Adipocyte (in vitro differentiated cells): ENCODE measurements around the gene BACH2.
A peak's percentile ranks its signal among the peaks of the same experiment; 100 is the strongest.

ENCODE experiments used
- DNase-seq: peaks from one replicate; pipeline ENCODE4 v3.0.0-alpha.2; 2015; ENCODE audit warnings: low read depth
- H3K27me3 ChIP-seq: replicated peaks from 2 replicates; pipeline ENCODE4 v1.7.0; 2013; ENCODE audit warnings: mild to moderate bottlenecking, low read length, moderate library complexity; ENCODE audit not compliant: control insufficient read depth, insufficient read depth
- H3K36me3 ChIP-seq: 2 replicates; pipeline ENCODE4 v1.7.0; 2013; ENCODE audit warnings: low read length, mild to moderate bottlenecking, moderate library complexity; ENCODE audit not compliant: control insufficient read depth, insufficient read depth, severe bottlenecking
- H3K4me1 ChIP-seq: 2 replicates; pipeline ENCODE4 v1.7.0; 2013; ENCODE audit warnings: mild to moderate bottlenecking, low read length, moderate library complexity; ENCODE audit not compliant: control insufficient read depth, insufficient read depth
- H3K4me3 ChIP-seq: 2 replicates; pipeline ENCODE4 v1.7.0; 2013; ENCODE audit warnings: mild to moderate bottlenecking, low read length, moderate library complexity
- H3K9ac ChIP-seq: 2 replicates; pipeline ENCODE4 v1.7.0; 2013; ENCODE audit warnings: mild to moderate bottlenecking, low read length, moderate library complexity
- H3K9me3 ChIP-seq: 2 replicates; pipeline ENCODE4 v1.7.0; 2013; ENCODE audit warnings: mild to moderate bottlenecking, low read length, moderate library complexity; ENCODE audit not compliant: control insufficient read depth

The BACH2 gene

GRCh38 chr6:90003069-90003795, 293.4 kb downstream of the BACH2 start:
- no peak overlapping the region for H3K9ac ChIP-seq
- H3K4me1 ChIP-seq = peaks cover 45% of the 10 kb centered on the region
- H3K36me3 ChIP-seq = no peaks in the 10 kb centered on the region
- H3K9me3 ChIP-seq = no peaks in the 10 kb centered on the region
- no peaks in the 10 kb centered on the region for H3K27me3 ChIP-seq
- DNase-seq = no peak
- peak overlapping the region; percentile 48 for H3K4me3 ChIP-seq

DNA sequence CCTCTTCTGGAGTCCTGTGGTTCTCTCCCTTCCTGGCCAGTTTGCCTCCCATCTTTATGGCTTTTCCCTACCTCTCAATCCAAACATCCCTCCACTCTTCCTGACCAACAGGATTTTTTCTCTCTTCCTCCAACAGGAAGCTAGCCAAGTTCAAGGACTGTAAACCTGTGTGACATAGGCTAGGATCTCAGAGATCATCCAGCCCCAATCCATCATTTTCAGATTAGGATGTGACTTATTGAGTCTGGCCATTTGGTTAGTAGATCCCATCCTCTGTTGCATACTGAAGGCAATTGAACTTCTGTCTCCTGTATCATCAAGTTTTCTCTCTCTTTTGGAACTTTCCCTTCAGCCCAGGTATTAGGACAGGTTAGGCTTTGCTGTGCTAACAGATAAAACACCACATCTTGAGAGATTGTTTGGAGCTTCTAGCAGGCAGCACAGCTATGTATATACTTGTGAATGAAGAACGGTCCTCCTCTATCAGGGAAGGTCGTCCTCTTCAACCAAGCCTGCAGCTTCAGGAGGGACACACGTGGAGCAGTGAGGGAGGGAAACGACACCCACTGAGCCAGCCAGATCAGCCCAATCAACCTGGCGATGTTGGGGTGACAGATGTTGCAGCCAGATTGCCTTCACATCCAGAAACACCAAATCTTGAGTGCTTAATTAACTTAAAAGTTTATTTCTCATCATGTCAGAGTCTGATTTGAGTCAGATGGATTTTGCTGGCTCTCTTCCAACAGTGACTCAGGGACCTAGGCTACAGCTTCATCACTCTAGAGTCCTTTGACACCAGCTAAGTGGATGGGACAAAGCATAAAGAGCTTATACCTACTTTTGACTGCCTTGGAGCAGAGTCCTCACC, 295.5 kb downstream of the BACH2 start:
- no peaks in the 10 kb centered on the region for H3K9me3 ChIP-seq
- H3K27me3 ChIP-seq = no peaks in the 10 kb centered on the region
- no peak for DNase-seq
- no peak overlapping the region for H3K4me3 ChIP-seq
- H3K4me1 ChIP-seq = peaks cover 53% of the 10 kb centered on the region
- no peak overlapping the region for H3K9ac ChIP-seq
- no peaks in the 10 kb centered on the region for H3K36me3 ChIP-seq

- DNase-seq = no peak
- no peak overlapping the region for H3K9ac ChIP-seq
- no peaks in the 10 kb centered on the region for H3K27me3 ChIP-seq
- peaks cover 48% of the 10 kb centered on the region for H3K4me1 ChIP-seq
- no peaks in the 10 kb centered on the region for H3K9me3 ChIP-seq
- H3K36me3 ChIP-seq = no peaks in the 10 kb centered on the region
- H3K4me3 ChIP-seq = no peak overlapping the region
These were observed 296.5 kb downstream of the BACH2 start for GRCh38 chr6:89999945-90000825.

DNA sequence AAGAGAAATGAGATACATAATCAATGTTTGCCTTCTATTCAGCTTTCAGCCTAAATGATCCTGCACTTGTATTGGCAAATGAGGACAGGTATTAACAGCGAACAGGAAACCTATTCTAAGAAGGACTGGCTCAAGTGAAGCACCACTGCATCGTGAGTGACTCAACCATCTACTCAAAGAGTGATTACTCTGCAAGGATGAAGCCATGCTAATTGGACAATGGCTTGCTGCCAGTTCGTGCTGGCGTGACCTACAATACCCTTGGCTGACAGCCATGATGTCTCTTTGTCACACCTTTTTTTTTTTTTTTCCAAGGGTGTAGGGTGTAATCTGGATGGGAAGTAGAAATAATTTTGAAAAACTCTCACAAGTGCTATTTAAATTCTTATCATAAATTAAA, 297.5 kb downstream of the BACH2 start:
- no peak overlapping the region for H3K4me3 ChIP-seq
- no peaks in the 10 kb centered on the region for H3K9me3 ChIP-seq
- DNase-seq = no peak
- no peaks in the 10 kb centered on the region for H3K36me3 ChIP-seq
- no peak overlapping the region for H3K9ac ChIP-seq
- H3K4me1 ChIP-seq = peaks cover 38% of the 10 kb centered on the region
- H3K27me3 ChIP-seq = no peaks in the 10 kb centered on the region

DNA sequence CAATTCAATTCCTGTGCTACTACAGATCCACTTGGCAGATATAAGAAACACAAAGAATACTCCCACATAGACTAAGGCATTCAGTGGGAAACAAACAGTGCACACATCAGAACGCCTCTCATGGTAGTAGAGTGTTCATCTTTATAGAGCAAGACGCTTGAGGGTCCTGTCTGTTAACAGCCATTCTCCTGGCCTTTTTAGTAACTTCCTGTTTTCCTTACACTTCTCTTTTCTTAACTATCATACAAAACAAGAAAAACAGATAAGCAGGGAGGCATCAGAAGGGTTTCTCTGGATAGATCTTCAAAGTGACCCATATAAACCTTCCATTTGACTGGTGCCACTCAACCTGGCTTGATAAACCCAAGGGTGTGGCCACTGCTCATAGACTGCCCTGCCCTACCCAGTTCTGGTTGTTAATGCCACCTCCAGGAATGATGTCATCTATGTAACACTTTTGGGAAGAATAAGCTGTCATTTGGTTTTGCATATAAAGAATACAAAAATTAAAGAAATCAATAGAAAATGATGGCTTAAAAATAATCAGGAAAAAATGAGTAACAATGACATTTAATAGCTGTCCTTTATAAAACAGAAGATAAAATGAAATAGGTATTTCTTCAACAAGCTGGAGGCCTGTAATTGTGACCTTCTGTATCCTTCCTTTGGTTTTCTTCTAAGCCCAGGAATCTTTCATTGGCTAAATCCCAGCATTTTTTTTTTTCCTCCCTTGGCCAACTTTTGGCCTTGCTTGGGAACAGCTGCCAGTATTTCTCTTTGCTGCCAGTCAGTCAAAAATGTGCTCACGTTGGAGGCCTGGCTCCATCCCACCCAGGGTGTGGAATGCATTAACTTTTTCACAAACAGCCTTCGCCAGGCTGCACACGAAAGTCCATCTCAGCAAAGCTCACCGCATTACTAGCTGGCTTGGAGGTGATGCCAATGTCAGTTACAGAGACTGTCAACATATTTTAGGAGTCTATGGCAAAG, 298.9 kb downstream of the BACH2 start:
- DNase-seq = peak; percentile 25
- Histone ChIP-seq H3K9ac (no peak overlapping the region), H3K36me3 (no peaks in the 10 kb centered on the region), H3K4me1 (peaks cover 28% of the 10 kb centered on the region), H3K9me3 (no peaks in the 10 kb centered on the region), H3K27me3 (no peaks in the 10 kb centered on the region), H3K4me3 (no peak overlapping the region)

DNA sequence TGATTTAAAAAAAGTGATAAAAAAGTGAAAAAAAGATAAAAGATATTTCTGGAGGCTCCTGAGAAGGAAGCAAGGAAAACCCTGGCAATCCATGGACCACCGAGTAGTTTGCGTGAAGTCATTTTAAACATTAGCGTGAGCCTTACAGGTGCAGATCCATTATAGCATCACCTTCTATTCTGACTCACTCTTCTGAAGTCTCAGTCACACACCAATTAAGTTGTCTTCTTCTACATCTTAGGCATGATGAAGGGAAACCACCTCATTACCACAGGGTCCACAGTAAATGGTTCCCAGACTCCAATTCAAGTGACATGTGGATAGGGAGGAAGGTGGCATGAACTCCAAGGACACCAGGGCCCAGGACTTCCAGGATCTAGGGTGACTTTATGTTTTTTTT, 303.2 kb downstream of the BACH2 start:
- H3K9me3 ChIP-seq = no peaks in the 10 kb centered on the region

GRCh38 chr6:89992818-89993217, 303.8 kb downstream of the BACH2 start:
- H3K9ac ChIP-seq = no peak overlapping the region
- no peaks in the 10 kb centered on the region for H3K36me3 ChIP-seq
- no peak for DNase-seq
- H3K27me3 ChIP-seq = no peaks in the 10 kb centered on the region
- H3K4me1 ChIP-seq = peaks cover 18% of the 10 kb centered on the region
- no peaks in the 10 kb centered on the region for H3K9me3 ChIP-seq
- no peak overlapping the region for H3K4me3 ChIP-seq

More for the DNA sequence above, 303.2 kb downstream of the BACH2 start:
- Histone ChIP-seq H3K9ac (no peak overlapping the region), H3K4me3 (no peak overlapping the region), H3K4me1 (peaks cover 23% of the 10 kb centered on the region), H3K27me3 (no peaks in the 10 kb centered on the region), H3K36me3 (no peaks in the 10 kb centered on the region)
- no peak for DNase-seq

DNA sequence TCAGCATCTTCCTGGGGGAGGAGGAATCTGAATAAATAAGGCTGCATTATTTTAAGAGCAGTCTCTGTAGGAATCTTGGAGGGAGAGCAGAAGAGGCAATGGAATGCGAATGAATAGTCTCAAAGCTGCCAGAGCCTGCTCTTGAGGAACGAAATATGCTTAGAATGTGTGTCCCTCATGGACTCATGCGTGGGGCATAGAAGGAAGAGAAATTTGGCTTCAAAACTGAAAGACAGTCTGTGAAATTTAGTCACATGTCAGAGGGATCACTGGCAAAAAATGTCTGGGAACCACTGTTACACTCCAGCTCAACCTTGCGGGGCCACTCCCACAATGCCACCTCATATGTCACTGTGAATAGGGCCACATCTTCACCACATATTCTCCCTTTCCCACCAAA, 306.9 kb downstream of the BACH2 start:
- Histone ChIP-seq H3K9ac (no peak overlapping the region), H3K9me3 (no peaks in the 10 kb centered on the region), H3K4me3 (no peak overlapping the region), H3K27me3 (no peaks in the 10 kb centered on the region), H3K4me1 (peaks cover 39% of the 10 kb centered on the region), H3K36me3 (no peaks in the 10 kb centered on the region)
- peak; percentile 46 for DNase-seq

DNA sequence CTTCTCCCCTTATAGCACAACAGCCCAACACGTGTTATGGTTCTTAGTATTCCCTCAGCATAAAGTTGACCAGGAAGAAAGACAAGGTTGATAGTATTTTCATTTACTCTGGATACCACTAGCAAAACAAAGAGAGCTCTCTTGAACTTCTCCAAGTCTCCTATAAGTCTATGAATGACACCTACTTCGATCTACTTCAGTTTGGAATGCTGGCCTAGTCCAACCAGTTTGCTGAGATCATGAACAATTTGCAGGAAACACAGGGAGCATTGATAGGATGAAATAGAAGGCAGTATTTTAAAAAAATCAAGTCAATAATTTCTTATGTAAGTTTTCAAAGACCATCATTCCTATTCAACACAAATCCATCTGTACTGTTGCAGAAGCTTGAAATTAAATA, 308.8 kb downstream of the BACH2 start:
- Histone ChIP-seq H3K4me1 (peaks cover 39% of the 10 kb centered on the region), H3K4me3 (no peak overlapping the region), H3K9ac (no peak overlapping the region), H3K27me3 (no peaks in the 10 kb centered on the region), H3K9me3 (no peaks in the 10 kb centered on the region), H3K36me3 (no peaks in the 10 kb centered on the region)
- DNase-seq = no peak

- no peak overlapping the region for H3K9ac ChIP-seq
- peaks cover 39% of the 10 kb centered on the region for H3K4me1 ChIP-seq
- H3K9me3 ChIP-seq = no peaks in the 10 kb centered on the region
- no peaks in the 10 kb centered on the region for H3K36me3 ChIP-seq
- no peaks in the 10 kb centered on the region for H3K27me3 ChIP-seq
- DNase-seq = no peak
- no peak overlapping the region for H3K4me3 ChIP-seq
These were observed 309.5 kb downstream of the BACH2 start for GRCh38 chr6:89987140-89987539.
